Breast epithelium (tissue), 3 donors: ENCODE measurements around the gene VSIG10L.

Experiments
- POLR2A ChIP-seq: fragments of 450-650 bp; IDR thresholded peaks from one replicate; pipeline ENCODE4 v1.6.1; 2016; ENCODE audit warnings: antibody characterized with exemption, mild to moderate bottlenecking, moderate library complexity
- POLR2AphosphoS5 ChIP-seq, 3 donors: sonication (generic); formaldehyde crosslinking; IDR thresholded peaks; one replicate each; pipeline ENCODE4 v1.6.1; 2017; ENCODE audit warnings: antibody characterized with exemption in 3 of 3
- TF ChIP-seq, protein P1 (sequence below), 3 donors: fragments of 450-650 bp; IDR thresholded peaks; one replicate each; pipeline ENCODE4 v1.5.1; 2016 to 2017; ENCODE audit warnings: antibody characterized with exemption in 3 of 3, mild to moderate bottlenecking in 3 of 3, moderate library complexity in 3 of 3

DNA sequence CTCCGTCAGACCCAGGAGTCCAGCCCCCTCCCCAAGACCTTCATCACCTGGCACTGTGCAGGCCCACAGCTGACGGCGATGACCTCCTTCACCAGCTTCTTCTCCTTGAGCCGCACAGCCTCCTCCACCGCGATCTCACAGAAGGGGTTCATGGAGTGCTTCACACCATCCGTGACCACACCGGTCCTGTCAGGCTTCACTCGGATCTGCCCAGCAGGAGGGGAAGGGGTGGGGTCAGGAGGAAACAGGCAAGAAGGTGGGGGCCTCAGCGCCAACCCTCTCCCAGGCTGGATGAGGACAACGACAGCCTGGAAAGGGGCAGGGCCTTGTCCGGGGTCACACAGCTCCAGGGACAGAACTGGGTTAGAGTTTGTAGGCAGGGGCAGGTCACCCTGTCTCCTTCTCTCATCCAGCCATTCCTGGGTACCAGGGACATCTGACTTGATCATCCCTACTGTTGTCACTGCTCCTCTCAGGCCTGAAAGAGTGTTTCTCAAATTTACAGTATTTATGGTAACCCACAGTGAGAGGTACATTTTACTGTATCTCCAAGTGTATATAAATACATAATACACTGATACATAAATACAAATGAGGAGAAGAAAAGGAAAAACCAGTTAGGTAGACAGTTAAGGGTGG lies 12.3 kb upstream of the VSIG10L start:
- TF ChIP-seq, protein P1, sequence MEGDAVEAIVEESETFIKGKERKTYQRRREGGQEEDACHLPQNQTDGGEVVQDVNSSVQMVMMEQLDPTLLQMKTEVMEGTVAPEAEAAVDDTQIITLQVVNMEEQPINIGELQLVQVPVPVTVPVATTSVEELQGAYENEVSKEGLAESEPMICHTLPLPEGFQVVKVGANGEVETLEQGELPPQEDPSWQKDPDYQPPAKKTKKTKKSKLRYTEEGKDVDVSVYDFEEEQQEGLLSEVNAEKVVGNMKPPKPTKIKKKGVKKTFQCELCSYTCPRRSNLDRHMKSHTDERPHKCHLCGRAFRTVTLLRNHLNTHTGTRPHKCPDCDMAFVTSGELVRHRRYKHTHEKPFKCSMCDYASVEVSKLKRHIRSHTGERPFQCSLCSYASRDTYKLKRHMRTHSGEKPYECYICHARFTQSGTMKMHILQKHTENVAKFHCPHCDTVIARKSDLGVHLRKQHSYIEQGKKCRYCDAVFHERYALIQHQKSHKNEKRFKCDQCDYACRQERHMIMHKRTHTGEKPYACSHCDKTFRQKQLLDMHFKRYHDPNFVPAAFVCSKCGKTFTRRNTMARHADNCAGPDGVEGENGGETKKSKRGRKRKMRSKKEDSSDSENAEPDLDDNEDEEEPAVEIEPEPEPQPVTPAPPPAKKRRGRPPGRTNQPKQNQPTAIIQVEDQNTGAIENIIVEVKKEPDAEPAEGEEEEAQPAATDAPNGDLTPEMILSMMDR (IDR thresholded peaks at IDR 0.05), result no peak
- TF ChIP-seq POLR2AphosphoS5 (IDR thresholded peaks at IDR 0.05) (no peak), POLR2A (no peak)
